HG03064 (cell line): ENCODE results near the gene SPPL2C.

ENCODE experiments used
- ATAC-seq: cut with Tn5 transposase; IDR thresholded peaks from one replicate; pipeline ENCODE4 v1.9.1; 2021; ENCODE audit warnings: low read depth; ENCODE audit not compliant: unreplicated experiment

SPPL2C gene

GRCh38 chr17:45826919-45827588, 17.6 kb upstream of the SPPL2C start:
- ATAC-seq: no peak

GRCh38 chr17:45828171-45828570, 16.5 kb upstream of the SPPL2C start:
- no peak for ATAC-seq

- ATAC-seq: no peak
Measured at GRCh38 chr17:45828582-45829133, 16.0 kb upstream of the SPPL2C start.

GRCh38 chr17:45833920-45834319, 10.8 kb upstream of the SPPL2C start:
- no peak for ATAC-seq

DNA sequence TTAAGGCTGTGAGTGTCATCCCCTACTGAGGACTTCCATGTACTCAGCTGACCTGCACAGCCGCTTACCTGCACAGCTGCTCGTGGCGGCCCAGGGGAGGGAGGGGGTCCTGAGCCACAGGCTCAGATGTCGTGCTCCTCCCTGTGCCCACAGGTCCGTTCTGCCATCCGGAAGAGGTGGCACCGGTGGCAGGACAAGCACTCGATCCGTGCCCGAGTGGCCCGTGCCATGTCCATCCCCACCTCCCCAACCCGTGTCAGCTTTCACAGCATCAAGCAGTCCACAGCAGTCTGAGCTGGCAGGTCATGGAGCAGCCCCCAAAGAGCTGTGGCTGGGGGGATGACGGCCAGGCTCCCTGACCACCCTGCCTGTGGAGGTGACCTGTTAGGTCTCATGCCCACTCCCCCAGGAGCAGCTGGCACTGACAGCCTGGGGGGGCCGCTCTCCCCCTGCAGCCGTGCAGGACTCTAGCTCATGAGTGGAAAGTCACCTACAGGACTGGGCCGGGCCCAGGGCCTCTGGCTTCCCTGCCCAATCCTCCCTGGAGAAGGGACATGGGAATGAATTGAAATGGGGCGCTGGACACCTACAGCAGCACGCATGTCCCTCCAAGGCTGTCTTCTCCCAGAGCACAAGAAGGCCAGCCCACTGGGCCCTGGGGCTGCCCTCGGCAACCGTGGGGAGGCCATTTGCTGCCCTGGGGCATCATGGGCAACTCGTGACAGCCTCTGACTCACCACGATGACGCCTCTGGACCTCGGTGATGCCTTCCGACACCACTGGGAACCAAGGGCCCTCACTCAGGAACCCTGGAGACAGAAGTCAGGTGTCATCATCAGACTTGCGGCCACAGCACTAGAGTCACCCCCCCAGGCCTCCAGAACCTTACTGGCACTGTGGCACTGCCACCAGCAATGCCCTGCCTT, 9.9 kb upstream of the SPPL2C start:
- no peak for ATAC-seq

DNA sequence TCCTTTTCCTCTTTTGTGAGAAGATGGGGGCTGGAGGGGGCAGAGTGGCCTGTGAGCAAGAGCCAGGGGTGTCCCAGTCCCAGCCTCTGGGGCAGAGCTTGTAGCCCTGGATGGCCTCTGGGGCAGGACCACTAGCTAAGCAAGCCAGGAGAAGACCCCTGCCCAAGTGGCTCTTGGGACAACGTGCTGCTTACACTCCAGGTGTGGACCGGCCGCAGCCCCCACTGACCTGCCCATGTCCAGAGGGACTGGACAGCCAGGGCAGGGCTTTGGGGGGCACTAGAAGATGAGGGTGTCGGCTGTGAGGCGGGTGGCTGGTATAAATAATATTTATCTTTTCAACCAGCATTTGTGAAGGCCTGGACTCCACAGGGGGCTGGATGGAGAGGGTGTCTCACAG, 9.2 kb upstream of the SPPL2C start:
- ATAC-seq: no peak

DNA sequence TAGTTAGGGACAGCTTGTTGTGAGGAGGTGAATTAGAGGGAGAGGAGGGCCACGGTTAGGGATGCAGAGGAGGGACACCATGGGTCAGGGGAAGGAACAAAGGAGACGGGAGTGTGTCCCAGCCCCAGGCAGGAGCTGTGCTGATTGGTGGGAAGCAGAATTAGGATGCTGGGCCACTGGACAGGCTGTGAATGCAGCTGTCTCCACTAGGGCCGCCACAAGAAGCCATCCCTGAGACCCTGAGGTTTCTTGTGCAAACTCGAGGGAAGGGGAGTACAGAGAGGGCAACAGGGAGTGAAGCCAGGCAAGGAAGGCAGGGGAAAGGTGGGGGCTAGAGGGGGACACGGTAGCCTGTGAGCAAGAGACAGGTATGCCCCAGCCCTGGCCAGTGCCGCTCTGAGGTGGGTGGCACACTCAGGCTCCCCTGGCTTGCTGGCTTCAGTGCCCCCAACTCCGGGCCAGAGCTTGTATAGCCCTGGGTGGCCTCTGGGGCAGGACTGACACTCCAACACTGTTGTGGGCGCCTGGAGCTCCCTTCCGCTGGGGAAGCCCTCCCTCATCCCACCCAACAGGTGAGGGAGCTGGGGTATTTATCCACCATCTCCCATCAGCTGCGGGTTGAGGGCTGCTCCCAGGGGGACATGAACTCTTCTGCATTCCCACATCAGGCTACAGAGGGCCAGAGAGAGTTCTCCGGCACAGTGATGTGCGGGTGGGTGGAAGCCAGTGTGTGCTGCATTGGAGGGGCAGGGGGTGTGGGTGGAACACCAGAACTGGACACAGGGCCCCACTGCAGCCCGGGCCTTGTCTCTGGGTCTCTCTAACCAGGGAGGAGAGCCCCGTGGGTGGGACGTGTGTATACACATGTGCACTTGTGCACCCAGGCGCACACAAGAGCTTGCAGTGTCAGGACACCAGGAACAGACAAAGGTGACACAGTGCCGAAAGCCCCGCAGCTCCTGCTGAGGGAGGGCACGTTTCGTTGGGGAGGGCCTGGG, 8.3 kb upstream of the SPPL2C start:
- ATAC-seq: no peak

- ATAC-seq: no peak
Measured at GRCh38 chr17:45837187-45837586, 7.5 kb upstream of the SPPL2C start.

DNA sequence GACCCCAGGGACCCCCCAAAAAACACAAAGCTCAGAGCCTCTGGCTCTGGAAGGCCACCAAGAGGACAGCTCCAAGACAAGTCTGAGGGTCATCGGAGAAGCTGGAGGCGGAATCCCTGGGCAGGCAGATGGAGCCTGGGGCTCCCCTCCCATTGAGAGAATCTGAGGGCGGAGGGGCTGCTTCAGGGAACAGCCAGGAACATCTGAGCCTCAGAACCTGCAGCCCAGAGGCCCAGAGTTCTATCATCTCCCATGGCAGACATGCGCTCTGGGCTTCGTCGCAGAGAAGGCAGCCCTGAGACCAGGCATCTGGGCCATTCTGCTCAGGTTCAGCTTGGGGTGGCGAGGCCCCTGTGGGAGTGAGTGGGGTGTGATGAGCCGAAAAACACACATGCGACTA, 7.1 kb upstream of the SPPL2C start:
- no peak for ATAC-seq

- no peak for ATAC-seq
Measured at GRCh38 chr17:45838751-45839295, 5.9 kb upstream of the SPPL2C start.

- no peak for ATAC-seq
Measured at GRCh38 chr17:45839442-45839841, 5.2 kb upstream of the SPPL2C start.

GRCh38 chr17:45841186-45841585, 3.5 kb upstream of the SPPL2C start:
- ATAC-seq: no peak

- ATAC-seq: no peak
Measured at GRCh38 chr17:45841883-45842525, 2.7 kb upstream of the SPPL2C start.

DNA sequence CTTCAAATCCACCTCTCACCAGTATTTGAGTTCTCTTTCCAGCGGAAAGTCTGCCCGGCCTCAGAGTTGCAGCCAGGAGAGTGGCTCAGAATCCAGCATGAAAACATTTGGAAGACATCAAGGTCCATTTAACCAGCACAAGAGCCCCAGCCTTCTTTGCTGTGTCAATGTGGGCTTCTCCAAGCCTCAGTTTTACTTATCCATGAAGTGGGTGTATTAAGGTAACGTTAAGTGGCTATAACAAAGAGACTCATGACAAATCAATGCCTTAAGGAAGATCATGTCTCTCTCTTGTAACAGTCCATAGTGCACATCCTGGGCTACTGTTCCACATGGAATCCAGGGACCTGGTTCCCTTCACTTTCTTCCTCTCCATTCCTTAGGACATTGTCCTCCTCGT, 959 bp upstream of the SPPL2C start:
- no peak for ATAC-seq

DNA sequence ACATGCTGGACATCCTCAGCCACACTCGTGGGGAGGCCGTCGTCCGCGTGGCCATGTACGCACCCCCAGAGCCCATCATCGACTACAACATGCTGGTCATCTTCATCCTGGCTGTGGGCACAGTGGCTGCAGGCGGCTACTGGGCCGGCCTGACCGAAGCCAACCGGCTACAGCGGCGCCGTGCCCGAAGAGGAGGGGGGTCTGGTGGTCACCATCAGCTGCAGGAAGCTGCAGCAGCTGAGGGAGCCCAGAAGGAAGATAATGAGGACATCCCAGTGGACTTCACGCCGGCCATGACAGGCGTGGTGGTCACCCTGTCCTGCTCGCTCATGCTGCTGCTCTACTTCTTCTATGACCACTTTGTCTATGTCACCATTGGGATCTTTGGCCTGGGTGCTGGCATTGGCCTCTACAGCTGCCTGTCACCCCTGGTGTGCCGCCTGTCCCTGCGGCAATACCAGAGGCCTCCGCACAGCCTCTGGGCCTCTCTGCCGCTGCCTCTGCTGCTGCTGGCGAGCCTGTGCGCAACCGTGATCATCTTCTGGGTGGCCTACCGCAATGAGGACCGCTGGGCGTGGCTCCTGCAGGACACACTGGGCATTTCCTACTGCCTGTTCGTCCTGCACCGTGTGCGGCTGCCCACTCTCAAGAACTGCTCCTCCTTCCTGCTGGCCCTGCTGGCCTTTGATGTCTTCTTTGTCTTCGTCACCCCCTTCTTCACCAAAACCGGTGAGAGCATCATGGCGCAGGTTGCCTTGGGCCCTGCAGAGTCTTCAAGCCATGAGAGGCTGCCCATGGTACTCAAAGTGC, 900 bp downstream of the SPPL2C start:
- no peak for ATAC-seq

GRCh38 chr17:45846223-45846622, 1.5 kb downstream of the SPPL2C start:
- ATAC-seq: no peak

DNA sequence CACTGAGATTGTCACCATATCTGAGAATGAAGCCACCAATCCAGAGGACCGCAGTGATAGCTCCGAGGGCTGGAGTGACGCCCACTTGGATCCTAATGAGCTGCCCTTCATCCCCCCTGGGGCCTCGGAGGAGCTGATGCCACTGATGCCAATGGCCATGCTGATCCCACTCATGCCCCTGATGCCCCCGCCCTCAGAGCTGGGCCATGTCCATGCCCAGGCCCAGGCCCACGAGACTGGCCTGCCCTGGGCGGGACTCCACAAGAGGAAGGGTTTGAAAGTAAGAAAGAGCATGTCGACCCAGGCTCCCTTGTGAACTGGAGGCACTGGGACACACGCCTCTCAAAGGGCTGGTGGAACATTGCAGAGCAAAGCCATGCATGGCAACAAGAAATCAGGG, 2.0 kb downstream of the SPPL2C start:
- ATAC-seq: no peak

DNA sequence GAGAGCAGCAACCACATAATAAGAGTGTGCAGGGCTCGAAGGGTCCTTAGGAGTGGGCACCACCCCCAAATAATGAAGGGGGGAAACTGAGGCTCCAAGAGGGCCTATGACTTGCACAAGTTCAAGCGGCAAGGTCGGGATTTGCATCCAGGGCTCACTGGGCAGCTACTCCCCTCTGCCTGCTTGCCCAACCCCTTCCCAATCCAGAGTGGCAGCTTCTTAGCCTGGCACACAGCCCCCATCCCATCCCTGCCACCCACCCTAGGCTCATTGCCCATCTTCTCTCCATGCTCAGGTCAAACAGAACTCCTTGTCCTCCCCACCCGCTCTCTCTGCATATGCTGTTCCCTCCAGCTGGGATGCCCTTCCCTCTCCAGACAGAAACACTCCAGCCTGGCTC, 2.4 kb downstream of the SPPL2C start:
- ATAC-seq: no peak

DNA sequence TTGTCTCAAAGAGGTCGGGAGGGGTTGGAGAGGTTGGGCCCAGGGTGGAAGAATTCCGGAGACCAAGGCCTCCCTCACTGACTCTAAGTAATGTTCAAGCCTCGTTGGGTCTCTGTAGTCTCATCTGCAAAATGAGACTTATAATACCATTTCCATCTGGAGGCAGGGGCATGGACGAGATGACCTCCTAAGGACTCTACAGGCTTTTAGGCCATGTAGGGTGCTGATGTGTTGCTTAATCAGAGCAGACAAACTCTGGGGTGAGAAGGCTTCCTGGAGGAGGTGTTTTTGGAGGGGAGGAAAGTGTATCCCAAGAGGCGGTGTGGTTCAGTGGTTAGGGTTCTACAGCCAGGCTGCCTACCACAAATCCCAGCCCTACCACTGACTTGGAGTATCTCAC, 3.1 kb downstream of the SPPL2C start:
- no peak for ATAC-seq
